Calu3 (cell line): ENCODE measurements around the gene RAP1GAP2. TPM values are rescaled to one million over a fixed set of nuclear protein-coding genes. Genes with fewer than 3 reads are reported as not detected.

Experiments
- BruUV-seq: library from RNA; stranded (reverse); fragments of 400-500 nt; replicated peaks from 2 replicates; lab custom pipeline; 2021; lab: Mats Ljungman, UMichigan
- CTCF ChIA-PET: fragments of 300-600 bp; sonication (Branson Sonifier 250); formaldehyde crosslinking; loops from one replicate; lab custom pipeline; 2022; ENCODE audit warnings: antibody characterized with exemption; lab: Charles Lee
- DNase-seq: peaks from one replicate; pipeline ENCODE4 v3.0.0; 2022
- H3K27ac Mint-ChIP-seq: one replicate; pipeline ENCODE4 v1.8.0; 2022; ENCODE audit warnings: mixed read lengths; ENCODE audit not compliant: unreplicated experiment
- H3K27me3 Mint-ChIP-seq: one replicate; pipeline ENCODE4 v1.8.0; 2022; ENCODE audit warnings: mixed read lengths; ENCODE audit not compliant: unreplicated experiment
- H3K36me3 Mint-ChIP-seq: one replicate; pipeline ENCODE4 v1.8.0; 2022; ENCODE audit warnings: mild to moderate bottlenecking, moderate library complexity, mixed read lengths; ENCODE audit not compliant: insufficient read depth, unreplicated experiment
- H3K4me1 Mint-ChIP-seq: one replicate; pipeline ENCODE4 v1.8.0; 2022; ENCODE audit warnings: mild to moderate bottlenecking, low read depth, mixed read lengths; ENCODE audit not compliant: unreplicated experiment
- H3K4me3 Mint-ChIP-seq: one replicate; pipeline ENCODE4 v1.8.0; 2022; ENCODE audit warnings: mild to moderate bottlenecking, low read depth, moderate library complexity, mixed read lengths; ENCODE audit not compliant: unreplicated experiment
- H3K9me3 Mint-ChIP-seq: one replicate; pipeline ENCODE4 v1.8.0; 2022; ENCODE audit warnings: low read depth, mixed read lengths; ENCODE audit not compliant: unreplicated experiment
- CTCF ChIP-seq: fragments of 200-600 bp; IDR thresholded peaks from one replicate; pipeline ENCODE4 v1.8.0; 2022; ENCODE audit warnings: antibody characterized with exemption; ENCODE audit not compliant: unreplicated experiment
- intact Hi-C: fragments of 100-400 bp; cut with micrococcal nuclease; formaldehyde crosslinking; loops from one replicate; pipeline ENCODE4 v1.10.0; 2022; ENCODE audit not compliant: unreplicated experiment
- total RNA-seq: library from RNA; stranded (reverse); gene quantifications from 2 replicates; pipeline ENCODE4 v1.2.3, GENCODE V29; 2022

Gene RAP1GAP2
- total RNA-seq, 1 experiment from 2014 or later, result 38.4 TPM

- CTCF ChIA-PET, result no interaction called here
- H3K4me3 Mint-ChIP-seq, result no peak overlapping the region
- no peak overlapping the region for H3K27ac Mint-ChIP-seq
- intact Hi-C loops, result no loop called here
- no peaks in the 10 kb centered on the region for H3K4me1 Mint-ChIP-seq
- no peak for TF ChIP-seq CTCF
- no peaks in the 10 kb centered on the region for H3K36me3 Mint-ChIP-seq
- H3K27me3 Mint-ChIP-seq, result no peaks in the 10 kb centered on the region
- no peaks in the 10 kb centered on the region for H3K9me3 Mint-ChIP-seq
- no TSS peak for BruUV-seq
- no peak for DNase-seq
Measured at GRCh38 chr17:2860883-2861282, 64.6 kb downstream of the RAP1GAP2 start.

GRCh38 chr17:2862197-2862596 is 66.0 kb downstream of the RAP1GAP2 start:
- Mint-ChIP-seq H3K4me1 (no peaks in the 10 kb centered on the region), H3K36me3 (no peaks in the 10 kb centered on the region), H3K27ac (no peak overlapping the region), H3K4me3 (no peak overlapping the region), H3K27me3 (no peaks in the 10 kb centered on the region), H3K9me3 (no peaks in the 10 kb centered on the region)
- CTCF ChIA-PET, result interaction anchor here (0.6 to 1.2 kb wide), 3 partner anchors 12 to 44 kb away, joined by 3 to 4 read pairs (median 4); no protein-coding TSS in a partner anchor
- intact Hi-C loops, result no loop called here
- no peak for TF ChIP-seq CTCF
- BruUV-seq, result no TSS peak
- DNase-seq, result no peak

GRCh38 chr17:2863204-2863603 is 67.0 kb downstream of the RAP1GAP2 start:
- BruUV-seq, result no TSS peak
- Mint-ChIP-seq H3K36me3 (no peaks in the 10 kb centered on the region), H3K27ac (no peak overlapping the region), H3K4me3 (no peak overlapping the region), H3K27me3 (no peaks in the 10 kb centered on the region), H3K4me1 (no peaks in the 10 kb centered on the region), H3K9me3 (no peaks in the 10 kb centered on the region)
- CTCF ChIA-PET, result no interaction called here
- no peak for TF ChIP-seq CTCF
- DNase-seq, result no peak
- intact Hi-C loops, result no loop called here

- no TSS peak for BruUV-seq
- Mint-ChIP-seq H3K27me3 (no peaks in the 10 kb centered on the region), H3K27ac (no peak overlapping the region), H3K4me1 (no peaks in the 10 kb centered on the region), H3K9me3 (no peaks in the 10 kb centered on the region), H3K4me3 (no peak overlapping the region), H3K36me3 (no peaks in the 10 kb centered on the region)
- CTCF ChIA-PET, result no interaction called here
- TF ChIP-seq CTCF, result no peak
- no peak for DNase-seq
- intact Hi-C loops, result no loop called here
Measured at GRCh38 chr17:2865228-2865627, 69.0 kb downstream of the RAP1GAP2 start.
